Thoracic aorta (tissue), 2 donors: ENCODE results near the gene POU2F1. TPM values are rescaled to one million over a fixed set of nuclear protein-coding genes. Genes with fewer than 3 reads are reported as not detected.

Experiments
- ATAC-seq: fragments of 150-250 bp; one replicate; pipeline ENCODE4 v1.8.0; 2017; ENCODE audit warnings: low read depth; ENCODE audit not compliant: insufficient number of reproducible peaks, low FRiP score
- DNase-seq: peaks from one replicate; pipeline ENCODE4 v3.0.0-alpha.2; 2020; ENCODE audit warnings: low spot score
- H3K27ac ChIP-seq, 2 donors: fragments of 200-600 bp; sonication (generic); 1 replicate in 1 of 2; 2 replicates in 1 of 2; pipeline ENCODE4 v1.5.1; 2016; ENCODE audit warnings: mild to moderate bottlenecking in 2 of 2, moderate library complexity in 2 of 2
- H3K27me3 ChIP-seq: fragments of 200-600 bp; sonication (generic); replicated peaks from 2 replicates; pipeline ENCODE4 v1.6.0; 2016; ENCODE audit warnings: mild to moderate bottlenecking; ENCODE audit not compliant: insufficient read depth
- H3K36me3 ChIP-seq: fragments of 200-600 bp; sonication (generic); one replicate; pipeline ENCODE4 v1.5.1; 2016
- H3K4me1 ChIP-seq, 2 donors: fragments of 200-600 bp; sonication (generic); 1 replicate in 1 of 2; 2 replicates in 1 of 2; pipeline versions ENCODE4 v1.5.1 to v1.6.0; 2016; ENCODE audit warnings: low read depth in 2 of 2, mild to moderate bottlenecking in 1 of 2; ENCODE audit not compliant: control insufficient read depth in 1 of 2
- H3K4me3 ChIP-seq: fragments of 200-600 bp; sonication (generic); 2 replicates; pipeline ENCODE4 v1.5.1; 2016; ENCODE audit warnings: mild to moderate bottlenecking
- H3K9me3 ChIP-seq: fragments of 200-600 bp; sonication (generic); 2 replicates; pipeline ENCODE4 v1.5.1; 2016
- CTCF ChIP-seq: fragments of 200-600 bp; sonication (generic); IDR thresholded peaks from one replicate; pipeline ENCODE4 v1.5.1; 2019; ENCODE audit warnings: antibody characterized with exemption
- total RNA-seq, 2 donors: library from RNA; depleted of rRNA; stranded (reverse); fragments of >200 nt; gene quantifications; one replicate each; pipeline versions ENCODE4 v1.1.0 to v1.2.3, GENCODE V29; 2016

The POU2F1 gene
- total RNA-seq, 2 donors from 2014 or later = 15.3 to 25.5 TPM

- Histone ChIP-seq H3K4me3 (no peak overlapping the region), H3K27me3 (no peaks in the 10 kb centered on the region), H3K27ac (no peak overlapping the region), H3K9me3 (no peaks in the 10 kb centered on the region), H3K36me3 (no peaks in the 10 kb centered on the region), H3K4me1 (peaks cover 4 to 7% of the 10 kb centered on the region in 2 donors)
- TF ChIP-seq CTCF = no peak
- DNase-seq (no peak), ATAC-seq (no peak)
These were observed 37.9 kb upstream of the POU2F1 start for GRCh38 chr1:167182571-167183320.

GRCh38 chr1:167184081-167184480 lies 36.6 kb upstream of the POU2F1 start:
- Histone ChIP-seq H3K9me3 (no peaks in the 10 kb centered on the region), H3K4me1 (peaks cover 4 to 7% of the 10 kb centered on the region in 2 donors), H3K4me3 (no peak overlapping the region), H3K27ac (no peak overlapping the region), H3K36me3 (no peaks in the 10 kb centered on the region), H3K27me3 (no peaks in the 10 kb centered on the region)
- TF ChIP-seq CTCF = no peak
- DNase-seq (no peak), ATAC-seq (no peak)

- DNase-seq = no peak
- peaks cover 4 to 7% of the 10 kb centered on the region in 2 donors for H3K4me1 ChIP-seq
- TF ChIP-seq CTCF = no peak
- no peak for ATAC-seq
- H3K9me3 ChIP-seq = no peaks in the 10 kb centered on the region
- no peak overlapping the region for H3K27ac ChIP-seq
- H3K4me3 ChIP-seq = no peak overlapping the region
- no peaks in the 10 kb centered on the region for H3K27me3 ChIP-seq
- H3K36me3 ChIP-seq = no peaks in the 10 kb centered on the region
These were observed 35.6 kb upstream of the POU2F1 start for GRCh38 chr1:167185062-167185461.

GRCh38 chr1:167185974-167186657 lies 34.6 kb upstream of the POU2F1 start:
- H3K9me3 ChIP-seq = no peaks in the 10 kb centered on the region

More at GRCh38 chr1:167185974-167186657, 34.6 kb upstream of the POU2F1 start:
- Histone ChIP-seq H3K27me3 (no peaks in the 10 kb centered on the region), H3K4me3 (no peak overlapping the region), H3K36me3 (no peaks in the 10 kb centered on the region), H3K4me1 (peaks cover 4 to 7% of the 10 kb centered on the region in 2 donors), H3K27ac (no peak overlapping the region)
- no peak for ATAC-seq
- no peak for TF ChIP-seq CTCF
- no peak for DNase-seq
